Panc1 (cell line): ENCODE results near the gene LSM5. TPM values are rescaled to one million over a fixed set of nuclear protein-coding genes. Genes with fewer than 3 reads are reported as not detected.

Experiments used
- ATAC-seq: fragments of 200-7000 bp; cut with Tn5 transposase; 2 replicates; pipeline ENCODE4 v1.9.1; 2020; ENCODE audit warnings: mild to moderate bottlenecking, moderate library complexity
- BruUV-seq: library from RNA; stranded (reverse); fragments of 400-500 nt; replicated peaks from 2 replicates; lab custom pipeline; 2021; lab: Mats Ljungman, UMichigan
- CTCF ChIA-PET: fragments of 300-600 bp; sonication (Branson Sonifier 250); formaldehyde crosslinking; loops from one replicate; lab custom pipeline; 2022; ENCODE audit warnings: antibody characterized with exemption; lab: Charles Lee
- POLR2A ChIA-PET: fragments of 300-600 bp; sonication (Branson Sonifier 250); formaldehyde crosslinking; loops from one replicate; lab custom pipeline; 2022; ENCODE audit warnings: antibody characterized with exemption; lab: Charles Lee
- DNase-seq: peaks from one replicate; pipeline ENCODE4 v3.0.0-alpha.2; 2010; ENCODE audit warnings: low read depth, low spot score
- H3K27ac ChIP-seq: 2 replicates; pipeline ENCODE4 v1.5.1; 2011; ENCODE audit warnings: mild to moderate bottlenecking, low read length, inconsistent platforms
- H3K27me3 ChIP-seq: fragments of 200-500 bp; sonication (Bioruptor generic); 2 replicates; pipeline ENCODE4 v1.6.0; 2014; ENCODE audit warnings: low read length, inconsistent platforms; ENCODE audit not compliant: control insufficient read depth, insufficient read depth
- H3K36me3 ChIP-seq: fragments of 200-500 bp; sonication (Bioruptor generic); 2 replicates; pipeline ENCODE4 v1.5.1; 2014; ENCODE audit warnings: inconsistent platforms, mild to moderate bottlenecking, low read length, moderate library complexity; ENCODE audit not compliant: control insufficient read depth, insufficient read depth
- H3K4me1 ChIP-seq: 2 replicates; pipeline ENCODE4 v1.5.1; 2011; ENCODE audit warnings: inconsistent platforms, mild to moderate bottlenecking, low read length, moderate library complexity; ENCODE audit not compliant: control insufficient read depth, insufficient read depth
- H3K4me3 ChIP-seq, 2 experiments: 2 replicates each; pipeline ENCODE4 v1.5.1; 2011 to 2012; ENCODE audit warnings: low read depth in 2 of 2, low read length in 2 of 2, mild to moderate bottlenecking in 2 of 2, inconsistent platforms in 1 of 2, moderate library complexity in 1 of 2
- H3K9me3 ChIP-seq: fragments of 200-500 bp; sonication (Bioruptor generic); 2 replicates; pipeline ENCODE4 v1.5.1; 2014; ENCODE audit warnings: low read depth, mild to moderate bottlenecking, inconsistent platforms, low read length, moderate library complexity; ENCODE audit not compliant: control insufficient read depth, insufficient read depth
- CTCF ChIP-seq: fragments of 450-650 bp; IDR thresholded peaks from 2 replicates; pipeline ENCODE4 v1.5.1; 2017; ENCODE audit warnings: mild to moderate bottlenecking
- POLR2AphosphoS5 ChIP-seq: IDR thresholded peaks from 2 replicates; pipeline ENCODE4 v1.6.1; 2012; ENCODE audit warnings: mild to moderate bottlenecking, low read depth, low read length, moderate library complexity
- SIN3A ChIP-seq: IDR thresholded peaks from 2 replicates; pipeline ENCODE4 v1.6.1; 2012; ENCODE audit warnings: low read depth, mild to moderate bottlenecking, low read length, moderate library complexity, borderline replicate concordance; ENCODE audit not compliant: insufficient read depth
- TCF7L2 ChIP-seq: IDR thresholded peaks from 2 replicates; pipeline ENCODE4 v1.6.1; 2011; ENCODE audit warnings: mild to moderate bottlenecking, low read depth, low read length, inconsistent platforms
- in situ Hi-C: cut with HindIII; loops from 2 replicates; pipeline ENCODE4 v1.10.0; 2016; ENCODE audit warnings: low sequenced_read_pairs, low pct_unique_long_range_greater_than_20kb
- intact Hi-C: fragments of 100-400 bp; cut with micrococcal nuclease; formaldehyde crosslinking; loops from one replicate; pipeline ENCODE4 v1.10.0; 2022; ENCODE audit not compliant: unreplicated experiment
- total RNA-seq: library from RNA; stranded (reverse); gene quantifications from one replicate; pipeline ENCODE4 v1.2.1, GENCODE V29; 2021; ENCODE audit not compliant: unreplicated experiment
- TF ChIP-seq, protein P1 (sequence below), 2 experiments: IDR thresholded peaks; 2 replicates each; pipeline ENCODE4 v1.6.1; 2011 to 2012; ENCODE audit warnings: low read depth in 2 of 2, control low read depth in 1 of 2, low read length in 1 of 2, mild to moderate bottlenecking in 1 of 2, moderate library complexity in 1 of 2; ENCODE audit not compliant: insufficient read depth in 1 of 2

The LSM5 gene
- total RNA-seq, 1 experiment from 2014 or later: 109 TPM

DNA sequence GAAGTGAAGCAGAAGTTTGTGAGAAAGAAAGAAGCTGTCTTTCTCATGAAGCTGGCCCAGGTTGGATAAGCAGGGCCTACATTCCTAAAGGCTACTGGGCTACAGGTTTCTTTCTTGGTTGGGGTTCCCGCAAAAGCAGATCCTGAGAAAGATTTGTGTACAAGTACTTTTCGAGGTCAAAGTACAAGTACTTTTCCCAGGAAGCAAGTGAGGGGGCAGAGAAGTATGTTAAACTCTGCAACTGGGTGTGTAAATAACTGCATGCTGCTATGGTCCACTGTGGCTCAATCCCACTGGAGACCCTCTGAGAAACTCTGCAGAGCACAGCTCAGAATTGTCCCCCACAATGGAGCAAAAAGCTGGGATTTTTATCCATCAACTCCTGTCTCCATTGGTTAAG, 28.7 kb downstream of the LSM5 start:
- in situ Hi-C loops (no loop called here), intact Hi-C loops (no loop called here)
- no peak for ATAC-seq
- Histone ChIP-seq H3K4me3 (no peak overlapping the region), H3K27ac (no peak overlapping the region), H3K9me3 (no peaks in the 10 kb centered on the region), H3K36me3 (no peaks in the 10 kb centered on the region), H3K27me3 (0 out of 2 replicates have a peak, but pooled peaks cover 3% of the 10 kb centered on the region), H3K4me1 (no peaks in the 10 kb centered on the region)
- BruUV-seq: no TSS peak
- no peak for DNase-seq
- ChIA-PET POLR2A (no interaction called here), CTCF (no interaction called here)
- TF ChIP-seq TCF7L2: no peak
- TF ChIP-seq, protein P1, sequence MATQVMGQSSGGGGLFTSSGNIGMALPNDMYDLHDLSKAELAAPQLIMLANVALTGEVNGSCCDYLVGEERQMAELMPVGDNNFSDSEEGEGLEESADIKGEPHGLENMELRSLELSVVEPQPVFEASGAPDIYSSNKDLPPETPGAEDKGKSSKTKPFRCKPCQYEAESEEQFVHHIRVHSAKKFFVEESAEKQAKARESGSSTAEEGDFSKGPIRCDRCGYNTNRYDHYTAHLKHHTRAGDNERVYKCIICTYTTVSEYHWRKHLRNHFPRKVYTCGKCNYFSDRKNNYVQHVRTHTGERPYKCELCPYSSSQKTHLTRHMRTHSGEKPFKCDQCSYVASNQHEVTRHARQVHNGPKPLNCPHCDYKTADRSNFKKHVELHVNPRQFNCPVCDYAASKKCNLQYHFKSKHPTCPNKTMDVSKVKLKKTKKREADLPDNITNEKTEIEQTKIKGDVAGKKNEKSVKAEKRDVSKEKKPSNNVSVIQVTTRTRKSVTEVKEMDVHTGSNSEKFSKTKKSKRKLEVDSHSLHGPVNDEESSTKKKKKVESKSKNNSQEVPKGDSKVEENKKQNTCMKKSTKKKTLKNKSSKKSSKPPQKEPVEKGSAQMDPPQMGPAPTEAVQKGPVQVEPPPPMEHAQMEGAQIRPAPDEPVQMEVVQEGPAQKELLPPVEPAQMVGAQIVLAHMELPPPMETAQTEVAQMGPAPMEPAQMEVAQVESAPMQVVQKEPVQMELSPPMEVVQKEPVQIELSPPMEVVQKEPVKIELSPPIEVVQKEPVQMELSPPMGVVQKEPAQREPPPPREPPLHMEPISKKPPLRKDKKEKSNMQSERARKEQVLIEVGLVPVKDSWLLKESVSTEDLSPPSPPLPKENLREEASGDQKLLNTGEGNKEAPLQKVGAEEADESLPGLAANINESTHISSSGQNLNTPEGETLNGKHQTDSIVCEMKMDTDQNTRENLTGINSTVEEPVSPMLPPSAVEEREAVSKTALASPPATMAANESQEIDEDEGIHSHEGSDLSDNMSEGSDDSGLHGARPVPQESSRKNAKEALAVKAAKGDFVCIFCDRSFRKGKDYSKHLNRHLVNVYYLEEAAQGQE (IDR thresholded peaks at IDR 0.05; ENCODE audit: insufficient read depth in 1 of 2, low read depth in 2 of 2, low read length in 1 of 2): no peak
- no peak for TF ChIP-seq SIN3A
- no peak for TF ChIP-seq CTCF
- TF ChIP-seq POLR2AphosphoS5: no peak

GRCh38 chr7:32459788-32460187, 30.4 kb downstream of the LSM5 start:
- no TSS peak for BruUV-seq
- 0 out of 2 replicates have a peak, but pooled peaks cover 3% of the 10 kb centered on the region for H3K27me3 ChIP-seq
- no peaks in the 10 kb centered on the region for H3K36me3 ChIP-seq
- ChIA-PET POLR2A (no interaction called here), CTCF (interaction anchor here (0.6 kb wide), 1 partner anchor 16 kb away, joined by 4 read pairs; no protein-coding TSS in a partner anchor)
- H3K9me3 ChIP-seq: no peaks in the 10 kb centered on the region
- TF ChIP-seq CTCF (no peak), TCF7L2 (no peak), POLR2AphosphoS5 (no peak), SIN3A (no peak)
- TF ChIP-seq, protein P1 (IDR thresholded peaks at IDR 0.05; ENCODE audit: insufficient read depth in 1 of 2, low read depth in 2 of 2, low read length in 1 of 2): no peak
- intact Hi-C loops: no loop called here
- no peaks in the 10 kb centered on the region for H3K4me1 ChIP-seq
- ATAC-seq (no peak), DNase-seq (no peak)
- H3K27ac ChIP-seq: no peak overlapping the region
- in situ Hi-C loops: no loop called here
- no peak overlapping the region for H3K4me3 ChIP-seq
